HG03135 (cell line): ENCODE measurements around the gene TRIM52.
"Not testable (repeated sequence)": the region's sequence is repeated elsewhere in the genome, so short reads cannot be mapped to it uniquely, and the experiment has no call there.

Experiments
- ATAC-seq: cut with Tn5 transposase; IDR thresholded peaks from one replicate; pipeline ENCODE4 v1.9.1; 2021; ENCODE audit warnings: mild to moderate bottlenecking, moderate library complexity; ENCODE audit not compliant: unreplicated experiment

Gene TRIM52

DNA sequence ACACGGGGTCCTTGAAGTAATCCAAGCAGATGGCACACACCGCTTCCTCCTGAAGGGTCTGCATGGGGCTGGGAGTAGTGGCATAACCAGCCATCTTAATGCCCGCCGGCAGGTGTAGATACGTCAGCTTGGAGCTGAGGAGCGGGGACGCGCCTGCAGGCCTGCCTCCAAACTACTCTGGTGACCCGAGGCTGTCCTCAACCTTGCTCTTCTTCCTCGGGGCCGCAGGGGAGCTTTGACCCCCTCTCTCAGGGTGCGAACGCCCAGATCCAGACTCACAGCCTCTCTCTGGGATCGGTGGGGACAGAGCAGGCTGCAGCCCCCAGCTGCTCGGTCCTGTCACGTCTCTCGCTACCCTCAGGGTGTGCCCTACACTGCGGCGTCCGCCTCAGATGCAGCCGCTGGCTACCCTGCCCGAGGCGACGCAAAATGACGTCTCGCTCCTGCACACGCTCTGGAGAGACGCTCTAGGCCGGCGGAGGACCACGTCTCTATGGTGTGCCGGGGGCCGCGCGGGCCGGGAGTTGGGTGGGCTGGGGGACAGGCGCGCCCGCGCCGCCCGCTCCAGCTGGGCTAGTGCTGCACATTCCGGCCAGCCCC lies at the start of gene TRIM52:
TRIM52 (minus strand) TSS at position 424 of the 600 bp plus-strand sequence; CDS start at position 94, 330 bp downstream.
- peak; percentile 85 for ATAC-seq

- ATAC-seq = not testable (repeated sequence)
Observed at GRCh38 chr5:181287331-181287730, 26.4 kb upstream of the TRIM52 start.

DNA sequence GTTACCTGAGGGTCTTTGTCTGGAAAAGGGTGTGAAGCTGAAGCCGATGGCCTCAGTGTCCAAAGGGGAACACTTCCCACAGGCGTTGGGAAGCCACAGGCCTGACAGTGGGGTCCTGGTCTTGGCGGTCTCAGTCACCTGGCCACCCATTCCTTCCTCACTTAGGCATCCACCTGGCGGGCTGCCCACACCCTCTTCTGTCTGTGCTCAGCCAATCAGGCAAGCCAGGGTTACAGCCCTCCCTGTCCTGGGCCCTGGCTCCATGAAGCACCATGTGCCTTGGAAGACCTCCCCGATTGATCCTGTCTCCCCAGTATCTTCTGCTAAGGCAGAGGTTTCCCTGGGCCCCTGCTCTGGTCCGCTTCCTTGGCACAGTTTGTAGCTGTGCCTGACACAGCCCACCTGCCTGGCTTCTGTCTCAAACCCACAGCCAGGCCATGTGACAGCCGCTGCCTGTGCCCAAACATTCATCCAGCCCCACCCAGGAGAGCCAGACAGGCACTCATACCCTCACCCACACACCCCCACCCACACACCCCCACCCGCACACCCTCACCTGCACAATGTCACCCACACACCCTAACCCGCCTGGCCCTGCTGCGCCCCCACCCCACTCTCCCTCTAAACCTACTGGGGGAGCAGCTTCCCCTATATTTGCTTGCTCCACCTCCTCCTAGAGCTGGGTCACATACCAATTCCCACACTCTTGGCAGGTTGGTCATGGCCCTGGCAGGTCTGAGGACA lies 25.2 kb upstream of the TRIM52 start:
- ATAC-seq = not testable (repeated sequence)

DNA sequence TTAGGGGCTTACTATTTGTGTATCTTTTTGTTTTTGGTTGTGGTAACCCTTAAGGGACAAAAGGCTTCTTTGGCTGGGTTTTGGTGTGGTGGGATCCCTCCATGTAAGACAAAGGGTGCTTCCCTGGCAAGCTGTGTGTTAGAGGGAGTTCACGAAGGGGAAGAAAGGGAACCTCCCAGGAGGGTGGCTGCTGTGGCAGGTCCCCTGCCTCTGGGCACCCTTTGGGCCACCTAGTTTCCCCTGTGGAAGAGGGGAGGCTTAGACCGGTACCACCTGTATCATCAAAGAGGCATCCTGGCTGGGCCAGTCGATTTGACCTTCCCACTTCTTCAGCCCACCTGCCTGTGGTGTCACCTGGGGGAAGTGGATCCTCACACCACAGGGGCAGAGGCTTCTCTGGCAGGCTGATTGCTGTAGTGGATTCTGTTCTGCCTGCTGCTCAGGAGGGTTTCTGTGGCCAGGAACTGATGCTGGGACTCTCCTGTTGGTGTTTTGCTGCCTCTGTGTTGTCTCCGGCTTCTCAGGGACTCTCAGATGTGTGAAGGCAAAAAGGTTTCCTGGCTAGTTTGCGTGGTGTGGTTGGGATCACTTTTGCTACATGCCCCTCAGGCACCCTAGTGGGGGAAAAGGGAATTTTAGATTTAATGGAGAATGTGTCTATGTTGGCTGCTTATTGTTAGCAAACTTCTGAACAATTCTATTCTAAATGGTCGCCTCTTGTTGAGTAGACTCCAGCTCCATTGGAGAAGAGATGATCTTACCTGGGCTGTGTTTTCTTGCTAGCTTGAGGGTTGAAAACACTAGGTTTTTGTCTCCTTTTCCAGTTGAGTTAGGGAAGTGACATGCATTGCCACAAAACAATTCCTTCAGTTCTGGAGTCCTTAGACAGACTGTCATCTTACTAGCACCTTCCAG lies 23.2 kb upstream of the TRIM52 start:
- not testable (repeated sequence) for ATAC-seq

- no peak for ATAC-seq
Observed at GRCh38 chr5:181283347-181283746, 22.4 kb upstream of the TRIM52 start.

DNA sequence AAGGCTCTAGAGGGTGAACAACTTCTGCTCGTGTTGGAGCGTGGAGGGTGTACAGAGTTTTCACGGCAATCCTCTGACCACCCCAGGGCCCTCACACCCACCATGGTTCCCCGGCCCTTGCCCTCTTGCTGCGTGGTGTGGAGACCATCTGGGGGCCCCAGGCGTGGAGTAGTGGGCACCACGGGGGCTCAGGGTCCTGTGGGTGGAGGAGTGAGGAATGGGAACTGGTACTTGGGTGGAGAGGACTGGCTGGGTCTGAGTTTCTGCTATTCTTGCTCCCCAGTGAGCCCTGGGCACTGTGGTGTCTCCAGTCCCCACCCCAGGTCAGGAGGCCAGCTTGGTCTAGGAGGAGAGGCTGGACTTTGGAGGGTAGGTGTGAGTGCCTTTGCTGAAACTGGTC lies 21.9 kb upstream of the TRIM52 start:
- no peak for ATAC-seq

GRCh38 chr5:181282415-181282814 lies 21.5 kb upstream of the TRIM52 start:
- ATAC-seq = not testable (repeated sequence)

DNA sequence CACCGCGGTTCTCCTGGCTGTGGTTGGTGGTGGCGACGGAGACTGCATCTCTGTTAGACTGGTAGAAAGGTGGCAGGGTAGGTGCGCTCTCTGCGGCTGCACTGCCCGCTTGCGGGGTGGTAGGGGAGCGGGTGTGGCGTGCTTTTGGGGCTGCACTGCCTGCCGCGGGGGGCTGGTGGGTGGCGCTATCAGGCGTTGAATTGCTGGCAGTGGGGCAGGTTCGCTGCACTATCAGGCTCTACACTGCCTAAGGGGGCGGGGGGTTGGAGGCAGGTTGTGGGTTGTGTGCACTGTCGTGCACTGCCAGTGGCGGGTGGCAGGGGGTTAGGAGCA lies 21.0 kb upstream of the TRIM52 start:
- no peak for ATAC-seq

DNA sequence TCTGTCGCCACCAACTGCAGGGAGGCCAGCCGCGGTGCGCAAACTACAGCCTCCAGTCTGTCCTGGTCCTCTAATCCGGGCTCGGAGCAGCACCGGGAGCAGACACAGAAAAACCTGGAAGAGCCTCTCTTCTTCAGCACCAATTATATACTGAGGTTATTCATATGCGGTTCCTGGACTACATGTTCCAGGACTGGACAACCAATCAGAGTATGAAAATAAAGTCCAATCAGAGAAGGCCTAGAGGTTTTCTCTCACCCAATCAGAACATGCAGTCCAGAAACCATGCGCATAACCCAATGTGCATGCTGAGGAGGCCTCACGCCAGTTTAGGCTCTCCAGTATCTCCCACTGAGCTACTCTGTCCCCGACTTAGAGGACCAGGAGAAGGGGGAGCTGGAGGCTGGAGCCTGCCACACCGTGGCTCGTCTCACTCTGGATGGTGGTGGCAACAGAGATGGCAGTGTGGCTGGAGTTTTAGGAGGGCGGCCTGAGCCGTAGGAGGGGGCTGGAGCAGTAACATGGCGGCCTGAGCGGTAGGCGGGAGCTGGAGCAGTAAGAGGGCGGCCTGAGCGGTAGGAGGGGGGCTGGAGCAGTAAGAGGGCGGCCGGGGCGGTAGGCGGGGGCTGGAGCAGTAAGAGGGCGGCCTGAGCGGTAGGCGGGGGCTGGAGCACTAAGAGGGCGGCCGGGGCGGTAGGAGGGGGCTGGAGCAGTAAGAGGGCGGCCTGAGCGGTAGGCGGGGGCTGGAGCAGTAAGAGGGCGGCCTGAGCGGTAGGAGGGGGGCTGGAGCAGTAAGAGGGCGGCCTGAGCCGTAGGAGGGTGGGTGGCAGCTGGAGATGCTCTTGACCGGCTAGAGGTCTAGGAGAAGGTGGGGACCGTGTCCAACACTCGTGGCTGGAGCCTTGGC lies 20.4 kb upstream of the TRIM52 start:
- no peak for ATAC-seq

DNA sequence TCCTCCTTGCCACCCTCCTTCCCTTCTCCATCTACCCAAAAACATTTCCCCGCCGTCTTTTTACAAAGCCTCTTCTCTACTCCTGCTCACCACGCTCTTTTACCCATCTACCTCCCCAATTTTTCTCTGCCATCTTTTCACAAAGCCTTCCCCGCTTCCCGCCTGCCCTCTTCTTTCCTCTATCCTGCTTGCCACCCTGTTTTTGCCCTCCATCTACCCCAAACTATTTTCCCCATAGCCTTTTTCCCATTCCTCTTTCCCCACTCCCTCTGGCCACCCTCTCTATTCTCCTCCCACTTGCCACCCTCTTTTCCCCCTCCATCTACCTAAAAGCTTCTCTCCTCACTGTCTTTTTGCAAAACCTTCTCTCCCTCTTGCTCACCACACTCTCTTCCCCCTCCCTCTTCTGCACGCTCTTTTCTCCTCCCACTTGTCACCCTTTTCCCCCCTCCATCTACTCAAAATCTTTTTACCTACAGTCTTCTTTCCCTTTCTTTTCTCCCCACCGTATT lies 19.4 kb upstream of the TRIM52 start:
- no peak for ATAC-seq

GRCh38 chr5:181273433-181273744 lies 12.4 kb upstream of the TRIM52 start:
- not testable (repeated sequence) for ATAC-seq

DNA sequence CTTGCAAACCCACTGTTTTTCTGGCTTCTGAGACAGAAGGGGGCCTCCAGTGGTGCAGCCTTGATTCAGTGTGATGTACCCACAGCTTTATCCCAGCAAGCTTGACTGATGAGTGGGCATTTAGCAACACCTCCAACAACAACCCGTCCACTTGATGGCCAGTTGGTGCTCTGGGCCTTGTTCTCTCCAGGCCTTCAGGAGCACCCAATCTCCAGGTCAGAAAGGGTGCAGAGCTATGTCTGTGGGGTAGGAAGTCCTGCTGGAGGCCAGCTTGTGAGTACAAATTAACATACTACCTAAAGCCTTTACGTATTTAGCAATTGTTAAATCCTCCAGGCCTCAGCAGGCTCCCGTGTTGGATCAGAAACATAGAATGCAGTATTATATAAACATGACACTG lies 10.1 kb upstream of the TRIM52 start:
- ATAC-seq = no peak

- ATAC-seq = not testable (repeated sequence)
Observed at GRCh38 chr5:181267907-181268306, 7.0 kb upstream of the TRIM52 start.

DNA sequence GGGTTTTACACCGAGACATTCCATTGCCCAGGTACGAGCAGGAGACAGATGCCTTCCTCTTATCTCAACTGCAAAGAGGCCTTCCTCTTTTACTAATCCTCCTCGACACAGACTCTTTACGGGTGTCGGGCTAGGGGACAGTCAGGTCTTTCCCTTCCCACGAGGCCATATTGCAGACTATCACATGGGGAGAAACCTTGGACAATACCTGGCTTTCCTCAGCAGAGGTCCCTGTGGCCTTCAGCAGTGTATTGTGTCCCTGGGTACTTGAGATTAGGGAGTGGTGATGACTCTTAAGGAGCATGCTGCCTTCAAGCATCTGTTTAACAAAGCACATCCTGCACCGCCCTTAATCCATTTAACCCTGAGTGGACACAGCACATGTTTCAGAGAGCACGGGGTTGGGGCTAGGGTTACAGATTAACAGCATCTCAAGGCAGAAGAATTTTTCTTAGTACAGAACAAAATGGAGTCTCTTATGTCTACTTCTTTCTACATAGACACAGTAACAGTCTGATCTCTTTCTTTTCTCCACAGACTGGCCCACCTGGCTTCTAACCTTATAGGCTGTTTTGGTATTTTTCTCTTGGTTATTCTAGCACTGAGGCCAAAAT lies 6.5 kb upstream of the TRIM52 start:
- ATAC-seq = not testable (repeated sequence)

- no peak for ATAC-seq
Observed at GRCh38 chr5:181265092-181265671, 4.2 kb upstream of the TRIM52 start.

DNA sequence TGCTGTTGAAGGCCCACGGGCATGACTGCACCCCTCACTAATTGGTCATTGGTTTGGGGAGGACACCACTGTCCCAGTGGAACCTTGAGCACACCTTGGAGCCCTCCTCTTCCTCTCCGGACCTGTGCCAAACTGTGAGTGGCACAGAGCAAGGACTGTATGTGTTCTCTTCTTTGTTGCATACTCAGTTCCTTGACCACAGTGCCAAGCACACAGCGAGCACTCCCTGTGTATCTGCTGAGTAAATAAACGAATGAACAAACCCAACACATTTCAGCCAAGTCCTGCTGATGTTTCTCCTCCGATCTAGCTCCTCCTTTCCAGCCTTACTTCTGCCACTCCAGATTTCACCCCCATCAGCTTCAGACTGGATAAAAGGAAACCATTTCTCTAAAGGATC lies 2.7 kb upstream of the TRIM52 start:
- no peak for ATAC-seq

DNA sequence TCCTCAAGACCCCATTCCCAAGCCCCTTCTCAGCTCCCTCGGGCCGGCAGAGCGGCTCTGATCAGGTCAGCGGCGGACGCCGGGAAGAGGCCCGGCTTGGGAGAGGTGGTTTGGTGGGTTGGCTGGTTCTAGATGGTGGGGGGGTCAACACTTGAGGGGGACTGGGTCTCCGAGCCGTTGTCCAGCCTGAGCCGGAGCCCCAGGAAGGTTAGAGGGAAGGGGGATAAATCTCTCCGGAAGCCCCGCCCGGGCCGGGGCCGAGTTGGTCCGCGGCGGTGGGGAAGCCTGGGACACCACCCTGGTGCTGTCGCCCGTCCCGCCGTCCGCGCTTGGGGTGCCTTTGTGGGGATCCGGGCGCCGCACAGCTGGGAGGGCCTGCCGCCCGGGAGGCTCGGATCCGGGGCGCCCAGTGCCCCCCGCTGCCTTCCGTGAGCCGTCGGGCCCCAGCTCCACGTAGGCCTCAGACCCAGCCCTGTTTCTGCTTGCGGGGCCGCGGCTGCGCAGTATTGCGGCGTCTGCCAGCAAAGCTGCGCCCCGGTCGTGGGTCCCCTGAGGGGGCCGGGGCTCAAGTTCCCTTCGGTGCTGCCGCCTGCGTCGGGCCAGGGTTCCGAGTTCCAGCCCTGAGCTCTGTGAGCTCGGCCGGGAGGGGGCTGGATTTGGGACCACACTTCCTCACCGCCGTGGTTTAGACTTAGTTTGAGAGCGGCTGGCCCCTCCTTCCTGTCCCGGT lies 542 bp upstream of the TRIM52 start:
- peak; percentile 52 for ATAC-seq

- ATAC-seq = no peak
Observed at GRCh38 chr5:181259974-181260719, 796 bp downstream of the TRIM52 start.
